H9 (cell line): Measurements from ENCODE around the gene MYLK. TPM values are rescaled to one million over a fixed set of nuclear protein-coding genes. Genes with fewer than 3 reads are reported as not detected.

ENCODE experiments used
- DNase-seq: peaks from one replicate; pipeline ENCODE4 v3.0.0-alpha.2; 2017
- H2AFZ ChIP-seq: one replicate; pipeline ENCODE4 v1.6.1; 2013; ENCODE audit warnings: mild to moderate bottlenecking, low read length, control low read depth, moderate library complexity
- H2AK5ac ChIP-seq: 2 replicates; pipeline ENCODE4 v1.6.1; 2013; ENCODE audit warnings: low read length, control low read depth, mixed read lengths; ENCODE audit not compliant: insufficient read length
- H2BK120ac ChIP-seq: one replicate; pipeline ENCODE4 v1.6.1; 2013; ENCODE audit warnings: low read depth, mild to moderate bottlenecking, low read length, control low read depth, inconsistent platforms; ENCODE audit not compliant: poor library complexity, severe bottlenecking
- H2BK12ac ChIP-seq: 2 replicates; pipeline ENCODE4 v1.6.1; 2013; ENCODE audit warnings: low read length, control low read depth, mixed read lengths, low read depth; ENCODE audit not compliant: insufficient read length
- H2BK15ac ChIP-seq: 2 replicates; pipeline ENCODE4 v1.6.1; 2013; ENCODE audit warnings: low read depth, low read length, control low read depth
- H2BK20ac ChIP-seq: one replicate; pipeline ENCODE4 v1.6.1; 2013; ENCODE audit warnings: low read depth, mild to moderate bottlenecking, low read length, control low read depth, inconsistent platforms; ENCODE audit not compliant: poor library complexity, severe bottlenecking
- H2BK5ac ChIP-seq: 2 replicates; pipeline ENCODE4 v1.6.1; 2013; ENCODE audit warnings: low read length, control low read depth, mixed read lengths; ENCODE audit not compliant: insufficient read length
- H3K14ac ChIP-seq: 2 replicates; pipeline ENCODE4 v1.6.1; 2013; ENCODE audit warnings: low read length, control low read depth; ENCODE audit not compliant: insufficient read depth
- H3K18ac ChIP-seq: 2 replicates; pipeline ENCODE4 v1.6.1; 2013; ENCODE audit warnings: low read depth, mild to moderate bottlenecking, mixed read lengths, low read length, control low read depth; ENCODE audit not compliant: insufficient read length
- H3K23ac ChIP-seq: 2 replicates; pipeline ENCODE4 v1.6.1; 2013; ENCODE audit warnings: low read length, control low read depth, mixed read lengths, low read depth; ENCODE audit not compliant: insufficient read length
- H3K23me2 ChIP-seq: 2 replicates; pipeline ENCODE4 v1.6.1; 2013; ENCODE audit warnings: low read depth, mild to moderate bottlenecking, mixed read lengths, low read length, control low read depth; ENCODE audit not compliant: insufficient read length, poor library complexity, severe bottlenecking
- H3K27ac ChIP-seq: 2 replicates; pipeline ENCODE4 v1.5.1; 2013; ENCODE audit warnings: low read length, control low read depth, mixed read lengths, low read depth; ENCODE audit not compliant: insufficient read length
- H3K27me3 ChIP-seq: 2 replicates; pipeline ENCODE4 v1.6.1; 2013; ENCODE audit warnings: low read length, control low read depth, inconsistent platforms; ENCODE audit not compliant: insufficient read depth
- H3K4ac ChIP-seq: 2 replicates; pipeline ENCODE4 v1.6.1; 2013; ENCODE audit warnings: low read depth, mild to moderate bottlenecking, control low read depth, inconsistent platforms, low read length, moderate library complexity
- H3K4me1 ChIP-seq: 2 replicates; pipeline ENCODE4 v1.6.1; 2013; ENCODE audit warnings: low read length, control low read depth, inconsistent platforms; ENCODE audit not compliant: insufficient read depth
- H3K4me2 ChIP-seq: 2 replicates; pipeline ENCODE4 v1.6.1; 2013; ENCODE audit warnings: low read length, control low read depth, mixed read lengths; ENCODE audit not compliant: insufficient read length, insufficient read depth
- H3K56ac ChIP-seq: 2 replicates; pipeline ENCODE4 v1.6.1; 2013; ENCODE audit warnings: low read depth, mild to moderate bottlenecking, mixed read lengths, low read length, control low read depth; ENCODE audit not compliant: insufficient read length
- H3K79me1 ChIP-seq: 2 replicates; pipeline ENCODE4 v1.6.1; 2013; ENCODE audit warnings: low read depth, mild to moderate bottlenecking, moderate library complexity, low read length, control low read depth, inconsistent platforms; ENCODE audit not compliant: insufficient read depth, poor library complexity, severe bottlenecking
- H3K79me2 ChIP-seq: 2 replicates; pipeline ENCODE4 v1.6.1; 2013; ENCODE audit warnings: low read length, control low read depth, inconsistent platforms; ENCODE audit not compliant: insufficient read depth
- H3K9ac ChIP-seq: 2 replicates; pipeline ENCODE4 v1.6.1; 2013; ENCODE audit warnings: low read length, control low read depth, mixed read lengths; ENCODE audit not compliant: insufficient read length; ENCODE audit errors: extremely low read depth
- H3K9me3 ChIP-seq: one replicate; pipeline ENCODE4 v1.6.1; 2013; ENCODE audit warnings: low read depth, low read length, inconsistent platforms; ENCODE audit not compliant: control insufficient read depth
- H3T11ph ChIP-seq: one replicate; pipeline ENCODE4 v1.6.1; 2013; ENCODE audit warnings: mild to moderate bottlenecking, low read length, control low read depth, inconsistent platforms
- H4K20me1 ChIP-seq: one replicate; pipeline ENCODE4 v1.6.1; 2013; ENCODE audit not compliant: control insufficient read depth, insufficient read length, insufficient read depth
- H4K5ac ChIP-seq: 2 replicates; pipeline ENCODE4 v1.6.1; 2013; ENCODE audit warnings: low read depth, mild to moderate bottlenecking, mixed read lengths, low read length, control low read depth; ENCODE audit not compliant: insufficient read length
- H4K8ac ChIP-seq: replicated peaks from 2 replicates; pipeline ENCODE4 v1.6.1; 2013; ENCODE audit warnings: low read length, control low read depth, mixed read lengths, low read depth; ENCODE audit not compliant: insufficient read length
- H4K91ac ChIP-seq: 2 replicates; pipeline ENCODE4 v1.6.1; 2013; ENCODE audit warnings: low read depth, mild to moderate bottlenecking, moderate library complexity, mixed read lengths, low read length, control low read depth; ENCODE audit not compliant: insufficient read length
- H3K27ac Mint-ChIP-seq, 3 experiments: 2 replicates in 2 of 3; 3 replicates in 1 of 3; pipeline ENCODE4 v1.8.0; 2020 to 2021; ENCODE audit warnings: mixed read lengths in 3 of 3, mild to moderate bottlenecking in 1 of 3, moderate library complexity in 1 of 3
- H3K27me3 Mint-ChIP-seq: 2 replicates; pipeline ENCODE4 v1.8.0; 2021; ENCODE audit warnings: low read depth, mild to moderate bottlenecking, moderate library complexity, mixed read lengths
- H3K36me3 Mint-ChIP-seq, 3 experiments: 2 replicates in 2 of 3; 3 replicates in 1 of 3; pipeline ENCODE4 v1.8.0; 2020 to 2021; ENCODE audit warnings: low read depth in 3 of 3, mixed read lengths in 3 of 3; ENCODE audit not compliant: insufficient read depth in 1 of 3
- H3K4me1 Mint-ChIP-seq, 2 experiments: 2 replicates each; pipeline ENCODE4 v1.8.0; 2020; ENCODE audit warnings: mixed read lengths in 2 of 2
- H3K4me3 Mint-ChIP-seq, 2 experiments: 2 replicates in 1 of 2; 3 replicates in 1 of 2; pipeline ENCODE4 v1.8.0; 2020 to 2021; ENCODE audit warnings: mild to moderate bottlenecking in 2 of 2, mixed read lengths in 2 of 2, moderate library complexity in 1 of 2
- H3K9me3 Mint-ChIP-seq, 2 experiments: 2 replicates in 1 of 2; 3 replicates in 1 of 2; pipeline ENCODE4 v1.8.0; 2020; ENCODE audit warnings: mild to moderate bottlenecking in 2 of 2, mixed read lengths in 2 of 2, moderate library complexity in 1 of 2
- CTCF ChIP-seq: fragments of 200-600 bp; sonication (generic); conservative IDR thresholded peaks from 3 replicates; pipeline ENCODE4 v1.8.0; 2021; ENCODE audit warnings: antibody characterized with exemption, mild to moderate bottlenecking
- WGBS: extraction: QIAGEN DNeasy Blood & Tissue Kit; methylation state at CpG from one replicate; pipeline ENCODE4 v1.1.7; 2013; ENCODE audit warnings: missing lambda C conversion rate, low lambda C conversion rate, mixed read lengths; ENCODE audit not compliant: insufficient read length; ENCODE audit errors: extremely low coverage; 5-methylcytosine and 5-hydroxymethylcytosine counted together
- total RNA-seq: library from RNA; stranded (reverse); gene quantifications from 2 replicates; pipeline ENCODE4 v1.2.1, GENCODE V29; 2021

MYLK gene
- total RNA-seq, 1 experiment from 2014 or later: 10.1 TPM

- no peak overlapping the region; a peak in 1 of 7 replicates for H3K27ac Mint-ChIP-seq
- Histone ChIP-seq H2BK12ac (no peak overlapping the region), H4K5ac (no peak overlapping the region), H3K27me3 (no peaks in the 10 kb centered on the region), H4K20me1 (no peaks in the 10 kb centered on the region), H3T11ph (no peak overlapping the region), H2AK5ac (no peak overlapping the region), H3K9me3 (no peaks in the 10 kb centered on the region), H3K4me2 (no peak overlapping the region), H4K8ac (no peak overlapping the region), H3K4me1 (no peaks in the 10 kb centered on the region; the same call in 1 of the 2 replicates), H2BK15ac (no peak overlapping the region), H3K79me2 (no peaks in the 10 kb centered on the region), H3K18ac (no peak overlapping the region), H3K79me1 (no peaks in the 10 kb centered on the region), H4K91ac (no peak overlapping the region), H2AFZ (no peak overlapping the region), H2BK20ac (no peak overlapping the region), H3K23me2 (no peaks in the 10 kb centered on the region), H3K9ac (no peak overlapping the region), H3K27ac (no peak overlapping the region), H2BK5ac (no peak overlapping the region), H3K56ac (no peak overlapping the region), H3K14ac (no peak overlapping the region), H2BK120ac (no peak overlapping the region), H3K23ac (no peak overlapping the region), H3K4ac (no peak overlapping the region)
- H3K4me3 Mint-ChIP-seq: no peak overlapping the region
- H3K27me3 Mint-ChIP-seq: no peaks in the 10 kb centered on the region; the same call in 1 of the 2 replicates
- TF ChIP-seq CTCF: no peak
- no CpG with 5 or more reads among the region's 3 CpGs for WGBS
- H3K9me3 Mint-ChIP-seq: no peaks in the 10 kb centered on the region
- H3K36me3 Mint-ChIP-seq: no peaks in the 10 kb centered on the region
- H3K4me1 Mint-ChIP-seq: peaks cover 12 to 13% of the 10 kb centered on the region in 2 experiments
- no peak for DNase-seq
These were observed 114.8 kb downstream of the MYLK start for GRCh38 chr3:123769356-123769743.
